Colon (tissue), 2 donors: ENCODE results near the gene EXTL2.
"Not testable (repeated sequence)": the region's sequence is repeated elsewhere in the genome, so short reads cannot be mapped to it uniquely, and the experiment has no call there.

Experiments
- FAIRE-seq: peaks from 2 replicates; lab custom pipeline; 2012; peaks lifted over from hg19 to GRCh38; lab: Jason Lieb, UNC
- donor health status: control.
- donor health status: control.

The EXTL2 gene

DNA sequence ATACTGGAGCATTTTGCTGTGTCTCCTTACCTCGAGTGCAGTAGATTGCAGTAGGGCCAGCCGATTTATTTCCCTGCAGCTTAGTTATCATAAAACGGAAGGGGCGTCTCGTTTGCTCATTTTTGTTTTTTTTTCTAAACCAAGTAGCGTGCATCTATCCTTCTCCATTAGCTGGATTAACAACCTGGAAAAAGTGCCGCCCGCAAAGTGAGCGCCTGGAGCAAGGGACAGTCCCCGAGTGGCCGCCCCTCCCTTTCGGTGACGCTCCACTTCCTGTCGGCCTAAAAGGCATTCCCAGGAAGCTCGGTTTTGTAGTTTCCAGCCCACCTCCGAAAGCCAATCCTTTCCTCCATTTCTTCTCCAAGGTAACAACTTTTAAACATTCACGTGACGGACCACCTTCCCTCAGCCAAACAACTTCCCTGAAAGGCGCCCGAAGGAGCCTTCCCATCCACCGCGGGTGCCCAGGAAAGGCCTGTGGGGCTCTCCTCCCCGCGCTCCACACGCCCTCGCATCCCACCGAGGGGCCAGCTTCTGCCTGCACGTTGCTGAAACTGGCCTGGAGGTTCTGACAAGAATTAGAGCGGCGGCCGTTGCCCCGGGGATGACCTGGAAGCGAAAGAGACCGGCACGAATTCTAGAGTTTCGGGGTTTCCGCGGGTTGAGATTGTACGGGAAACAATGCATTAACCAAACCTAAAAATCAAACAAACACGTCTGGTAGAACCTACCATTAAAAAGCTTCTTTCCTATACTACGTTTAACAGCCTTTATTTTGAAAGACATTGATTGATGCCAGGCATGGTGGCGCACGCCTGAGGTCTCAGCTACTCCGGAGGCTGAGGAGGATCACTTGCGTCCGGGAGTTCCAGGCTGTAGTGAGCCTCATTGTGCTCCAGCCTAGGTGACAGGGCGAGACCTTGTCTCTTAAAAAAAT is at the start of gene EXTL2:
Gene EXTL2, minus strand, starts transcription at position 240 of the 937 bp plus-strand sequence. CDS start 6,085 bp downstream, outside the sequence.
- FAIRE-seq = no peak

DNA sequence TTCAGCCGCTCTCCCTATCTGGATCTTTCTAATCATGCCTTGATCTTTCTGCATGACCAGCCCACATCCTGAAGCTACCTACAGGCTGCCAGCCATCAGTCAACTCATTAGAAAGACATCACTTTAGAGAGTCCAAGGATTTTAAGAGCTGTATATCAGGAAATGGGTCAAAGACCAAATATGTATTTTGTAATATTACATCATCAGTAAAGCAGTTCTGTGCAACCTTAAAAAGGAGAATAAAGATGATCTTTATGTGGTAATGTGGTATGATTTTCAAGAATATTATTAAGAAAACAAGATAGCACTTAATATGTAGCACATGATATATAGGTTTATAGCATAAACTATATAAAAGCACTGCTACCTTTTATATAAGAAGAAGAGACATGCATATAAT is 48.9 kb upstream of the EXTL2 start:
- no peak for FAIRE-seq

DNA sequence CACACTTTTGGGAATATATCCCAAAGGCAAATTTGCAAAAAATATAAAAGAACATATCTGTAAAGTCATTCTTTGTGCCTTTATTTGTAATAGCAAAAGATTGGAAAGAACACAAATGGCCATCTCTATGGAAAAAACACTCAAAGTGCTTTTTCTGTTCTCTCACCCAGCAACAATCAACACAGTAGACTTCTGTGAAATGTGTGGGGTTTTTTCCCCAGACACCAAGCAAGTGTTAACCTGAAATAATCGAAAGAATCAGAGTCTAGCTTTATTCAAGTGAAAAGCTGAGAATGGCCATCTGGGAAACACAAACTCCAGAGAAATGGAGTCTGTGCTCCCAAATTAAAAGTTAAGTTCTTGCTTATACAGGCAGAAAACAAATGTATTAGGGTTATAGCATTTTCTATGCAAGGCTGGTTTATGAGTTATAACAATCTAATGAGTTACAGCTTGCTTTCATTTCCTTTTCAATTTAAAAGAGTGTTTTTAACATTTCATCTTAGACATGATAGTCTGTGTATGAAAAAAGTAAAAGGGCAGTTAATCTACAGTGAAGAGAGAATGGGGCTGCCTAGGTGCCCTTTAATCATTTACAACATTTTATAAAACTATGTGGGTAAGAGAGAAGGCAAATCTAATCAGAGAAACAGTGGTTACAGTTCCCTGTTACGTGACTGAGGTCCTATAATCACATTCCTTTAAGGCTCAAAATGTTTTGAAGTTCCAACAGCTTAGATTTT is 47.8 kb upstream of the EXTL2 start:
- no peak for FAIRE-seq

DNA sequence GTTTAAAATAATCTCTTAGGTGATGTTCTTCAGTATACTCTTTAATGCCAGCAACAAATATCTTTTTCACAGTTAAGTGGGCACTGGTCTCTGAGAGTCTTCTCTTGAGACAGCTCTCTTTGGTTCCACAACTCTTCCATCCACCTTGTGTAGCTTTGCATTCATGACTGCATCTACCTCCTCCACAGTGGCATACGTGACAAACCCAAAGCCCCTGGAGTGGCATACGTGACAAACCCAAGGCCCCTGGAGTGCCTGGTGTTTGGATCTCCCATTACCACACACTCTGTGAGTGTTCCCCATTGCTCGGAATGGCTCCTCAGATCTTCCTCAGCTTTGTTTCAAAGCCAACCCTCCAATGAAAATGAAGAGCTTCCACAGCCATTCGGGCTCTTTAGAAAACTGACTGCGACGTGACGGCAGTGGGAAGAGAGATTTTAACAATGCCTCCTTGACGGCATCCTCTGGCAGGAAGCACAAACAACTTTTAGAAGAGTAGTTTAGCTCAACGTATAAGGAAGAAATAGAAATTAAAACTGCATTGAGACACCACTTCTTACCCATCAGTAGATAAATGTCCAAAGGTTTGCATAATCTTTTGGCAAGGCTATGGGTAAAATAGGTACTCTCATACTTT is 47.1 kb upstream of the EXTL2 start:
- no peak for FAIRE-seq

GRCh38 chr1:100941098-100941527 is 46.5 kb upstream of the EXTL2 start:
- FAIRE-seq = no peak

GRCh38 chr1:100936194-100936967 is 41.7 kb upstream of the EXTL2 start:
- FAIRE-seq = no peak

GRCh38 chr1:100933555-100933954 is 38.9 kb upstream of the EXTL2 start:
- not testable (repeated sequence) for FAIRE-seq

DNA sequence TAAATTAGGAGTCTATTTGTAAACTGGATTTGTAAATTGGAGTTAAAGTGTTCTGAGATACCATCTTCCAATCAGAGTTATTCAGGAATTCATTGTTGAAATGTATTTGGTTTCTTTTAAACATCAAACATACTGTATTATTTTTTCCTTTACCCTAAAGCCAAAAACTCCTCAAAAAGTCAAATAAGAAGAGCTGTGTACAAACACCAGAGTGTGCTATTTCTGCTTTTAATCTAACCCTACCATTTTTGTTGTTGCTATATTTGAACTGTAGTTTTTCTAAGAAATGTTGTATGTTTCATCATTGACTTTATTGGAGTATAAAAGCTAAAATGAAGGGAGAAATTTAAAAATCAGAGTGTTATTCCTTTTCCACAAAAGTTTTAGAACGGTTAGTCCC is 37.1 kb upstream of the EXTL2 start:
- no peak for FAIRE-seq

DNA sequence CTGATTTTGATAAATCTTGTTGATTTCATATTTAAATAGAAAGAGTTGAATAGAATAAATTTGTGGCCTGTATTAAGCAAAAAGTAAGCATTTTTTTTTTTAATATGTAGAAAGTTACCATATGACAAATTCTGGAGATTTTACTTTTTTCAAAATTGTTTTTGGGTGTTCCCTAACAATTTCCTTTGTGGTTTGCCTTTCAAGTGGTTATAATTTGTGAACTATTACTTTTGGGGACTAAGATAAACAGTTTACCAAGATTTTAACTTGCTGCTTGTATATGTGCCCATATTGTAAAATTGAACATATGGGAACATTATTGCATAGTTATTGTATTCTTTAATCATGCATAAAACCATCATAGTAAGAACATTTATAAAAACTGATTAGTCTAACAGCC is 35.9 kb upstream of the EXTL2 start:
- no peak for FAIRE-seq

DNA sequence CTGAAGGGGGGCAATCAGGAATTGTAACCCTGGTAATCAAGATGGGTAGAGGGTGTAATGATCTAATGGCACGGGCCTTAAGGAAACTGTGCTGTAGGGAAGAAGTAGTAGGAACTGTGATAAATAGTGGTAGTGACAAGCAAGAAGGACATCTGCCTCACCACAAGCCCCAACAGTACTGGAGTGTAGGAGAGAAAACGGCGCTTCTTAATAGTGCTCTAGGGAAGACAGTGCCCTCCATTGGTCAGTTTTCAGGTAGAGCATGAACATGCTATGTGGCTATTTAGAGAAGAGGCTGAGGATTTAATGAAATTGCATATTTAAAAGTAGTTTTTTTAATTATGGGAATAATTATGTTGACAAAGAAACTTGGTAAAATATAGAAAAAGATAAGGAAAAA is 33.5 kb upstream of the EXTL2 start:
- no peak for FAIRE-seq

GRCh38 chr1:100927276-100927675 is 32.6 kb upstream of the EXTL2 start:
- no peak for FAIRE-seq

DNA sequence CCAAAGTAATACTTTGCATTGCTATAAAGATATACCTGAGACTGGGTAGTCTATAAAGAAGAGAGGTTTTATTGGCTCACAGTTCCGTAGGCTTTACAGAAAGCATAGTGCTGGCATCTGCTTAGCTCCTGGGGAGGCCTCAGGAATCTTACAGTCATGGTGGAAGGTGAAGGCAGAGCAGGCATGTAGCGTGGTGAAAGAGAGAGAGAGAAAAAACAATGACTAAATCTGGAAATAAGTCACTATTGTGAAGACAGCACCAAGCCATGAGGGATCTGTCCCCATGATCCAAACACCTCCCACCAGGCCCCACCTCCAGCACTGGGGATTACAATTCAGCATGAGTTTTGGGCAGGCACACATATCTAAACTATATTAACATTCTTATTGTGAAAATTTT is 31.6 kb upstream of the EXTL2 start:
- no peak for FAIRE-seq

GRCh38 chr1:100924991-100925390 is 30.3 kb upstream of the EXTL2 start:
- no peak for FAIRE-seq

DNA sequence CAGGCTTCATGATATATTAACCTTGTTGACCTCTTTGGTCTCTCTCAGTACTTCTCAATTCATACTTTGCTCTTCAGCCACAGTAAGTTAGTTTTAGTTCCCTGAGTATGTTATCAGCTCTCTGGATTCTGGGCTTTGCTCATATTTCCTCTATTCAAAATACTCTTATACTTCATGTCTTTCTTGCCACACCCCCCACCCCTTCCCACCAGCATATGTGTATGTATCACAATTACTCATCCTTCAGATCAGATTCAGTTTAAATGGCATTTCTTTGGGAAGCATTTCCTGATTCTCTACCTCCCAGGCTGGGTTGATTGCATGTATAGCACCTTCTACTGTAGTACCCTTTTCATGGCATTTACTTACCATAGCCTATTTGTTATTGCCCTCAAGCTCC is 29.6 kb upstream of the EXTL2 start:
- no peak for FAIRE-seq

GRCh38 chr1:100921110-100921706 is 26.6 kb upstream of the EXTL2 start:
- peak; percentile 80 for FAIRE-seq

DNA sequence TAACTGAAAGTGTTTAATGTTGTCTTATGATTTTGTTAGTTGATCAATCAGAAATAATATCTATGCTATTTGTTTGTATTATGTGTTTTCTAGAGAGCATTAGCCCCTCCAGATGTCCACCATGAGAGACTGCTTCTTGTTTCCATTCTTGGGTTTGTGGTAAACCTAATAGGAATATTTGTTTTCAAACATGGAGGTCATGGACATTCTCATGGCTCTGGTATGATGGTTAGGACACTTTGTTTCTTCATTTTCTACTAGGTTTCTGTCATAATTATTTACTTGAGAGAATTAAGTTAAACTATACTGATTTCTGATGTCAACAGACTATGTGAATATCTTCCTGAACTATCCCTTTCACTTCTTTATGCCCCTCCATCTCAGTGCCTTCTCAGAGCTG is 17.4 kb upstream of the EXTL2 start:
- FAIRE-seq = peak; percentile 69

DNA sequence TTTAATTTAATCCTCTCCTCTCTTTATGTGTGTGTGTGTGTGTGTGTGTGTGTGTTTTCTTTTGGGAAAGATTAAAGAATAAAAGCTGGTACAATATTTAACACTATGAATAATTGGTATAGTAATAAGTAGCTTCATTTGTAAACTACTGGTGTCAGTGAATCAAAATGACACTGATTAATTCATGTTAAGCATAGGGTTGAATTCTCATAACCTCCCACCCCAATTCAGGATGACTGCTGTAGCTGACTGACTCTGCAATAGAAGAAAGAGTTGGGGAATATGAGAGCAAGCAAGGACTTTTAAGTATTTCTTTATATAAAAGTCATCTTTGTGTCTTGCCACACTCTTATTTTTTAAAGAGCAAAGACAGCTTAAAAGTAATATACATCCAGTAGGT is 14.4 kb upstream of the EXTL2 start:
- FAIRE-seq = no peak

DNA sequence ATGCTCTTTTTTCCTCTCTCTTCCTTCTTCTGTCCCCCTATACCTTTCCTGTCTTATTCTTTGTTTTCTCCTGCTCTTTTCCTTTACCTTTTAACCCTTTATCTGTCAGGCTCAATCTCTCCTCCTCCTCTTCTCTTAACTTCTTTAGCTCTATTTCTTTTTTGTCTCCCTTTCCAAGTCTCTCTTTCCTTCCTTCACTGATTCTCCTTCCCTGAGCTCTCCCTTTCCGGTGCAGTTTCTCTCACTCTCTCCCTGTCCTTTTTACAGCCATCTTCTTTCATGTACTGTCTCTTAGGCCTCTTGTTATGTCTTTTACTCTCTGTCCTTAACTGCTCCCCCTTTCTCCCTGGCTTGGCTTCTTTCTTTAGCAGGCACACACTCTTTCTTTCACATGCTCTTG is 13.2 kb upstream of the EXTL2 start:
- no peak for FAIRE-seq

DNA sequence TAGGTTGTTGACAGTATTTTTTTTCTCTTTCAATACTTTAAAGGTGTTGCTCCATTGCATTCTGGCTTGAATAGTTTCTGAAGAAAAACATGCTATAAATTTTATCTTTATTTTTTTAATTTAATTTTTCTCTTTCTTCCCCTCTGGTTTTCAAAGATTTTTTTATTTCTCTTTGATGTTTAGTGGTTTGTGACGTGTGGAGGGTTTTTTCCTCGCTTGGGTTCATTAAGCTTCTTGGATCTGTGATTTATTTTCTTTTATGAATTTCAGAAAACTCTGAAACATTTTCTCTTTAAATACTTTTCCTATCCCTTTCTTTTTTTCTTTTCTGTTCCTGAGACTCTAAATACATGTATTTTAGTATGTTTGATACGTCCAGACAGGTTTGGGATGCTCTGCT is 10.5 kb upstream of the EXTL2 start:
- FAIRE-seq = no peak

DNA sequence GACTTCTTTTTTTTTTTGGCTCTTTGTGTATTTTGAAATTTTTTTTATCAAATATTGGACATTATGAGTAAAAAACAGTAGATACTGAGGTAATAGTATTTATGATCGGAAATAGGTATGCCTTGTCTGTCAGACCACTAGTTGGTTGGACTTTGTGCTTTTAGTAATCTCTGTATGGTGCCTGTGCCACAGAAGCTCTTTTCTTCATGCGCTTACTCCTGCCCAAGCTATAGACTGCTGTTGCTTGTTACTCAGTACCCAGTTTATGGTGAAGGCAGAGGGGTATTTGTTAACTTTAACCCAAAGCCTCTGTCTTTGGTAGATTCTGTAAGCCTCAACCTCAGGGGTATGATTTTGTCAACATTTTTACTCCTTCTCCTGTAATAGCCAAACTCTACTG is 9.9 kb upstream of the EXTL2 start:
- FAIRE-seq = no peak

DNA sequence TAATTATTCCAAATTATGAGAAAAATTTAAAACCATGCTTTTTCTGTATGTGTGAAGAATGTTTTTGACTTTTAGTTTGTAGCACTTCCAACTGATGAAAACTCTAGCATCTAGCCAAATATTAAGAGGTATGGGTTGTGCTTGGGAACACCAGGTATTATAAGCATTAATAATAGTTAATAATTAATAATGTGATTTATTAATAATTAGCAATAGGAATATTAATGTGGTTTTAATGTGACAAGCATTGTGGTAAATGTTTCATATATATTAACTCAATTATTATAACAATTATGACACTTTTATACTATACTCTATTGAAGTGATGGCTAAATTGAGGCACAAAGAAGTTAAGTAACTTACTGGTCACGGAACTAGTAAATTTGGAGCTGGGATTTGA is 9.1 kb upstream of the EXTL2 start:
- no peak for FAIRE-seq

- no peak for FAIRE-seq
Observed at GRCh38 chr1:100902365-100902764, 7.7 kb upstream of the EXTL2 start.
